ENCODE data around the gene EML4.

- TF ChIP-seq CTCF (IDR thresholded peaks at IDR 0.05; ENCODE audit: insufficient read depth, low read depth, low read length) (no peak), EZH2 (IDR thresholded peaks at IDR 0.05; ENCODE audit: insufficient read depth, low read length) (no peak)
Measured at GRCh38 chr2:42129947-42130346, 39.2 kb upstream of the EML4 start.

Measured in astrocyte (in vitro differentiated cells and primary cell).